Renal cortical epithelial cell (primary cell): ENCODE results near the gene LGALS1. TPM values are rescaled to one million over a fixed set of nuclear protein-coding genes. Genes with fewer than 3 reads are reported as not detected.
"Not testable (repeated sequence)": the region's sequence is repeated elsewhere in the genome, so short reads cannot be mapped to it uniquely, and the experiment has no call there.

Source experiments
- DNase-seq: peaks from one replicate; pipeline ENCODE4 v3.0.0-alpha.2; 2011; ENCODE audit warnings: low read depth
- total RNA-seq: library from RNA; depleted of rRNA; stranded (reverse); fragments of >200 nt; gene quantifications from 2 replicates; pipeline ENCODE4 v1.2.3, GENCODE V29; 2014

The LGALS1 gene
- total RNA-seq, 1 donor from 2014 or later = 761 TPM

DNA sequence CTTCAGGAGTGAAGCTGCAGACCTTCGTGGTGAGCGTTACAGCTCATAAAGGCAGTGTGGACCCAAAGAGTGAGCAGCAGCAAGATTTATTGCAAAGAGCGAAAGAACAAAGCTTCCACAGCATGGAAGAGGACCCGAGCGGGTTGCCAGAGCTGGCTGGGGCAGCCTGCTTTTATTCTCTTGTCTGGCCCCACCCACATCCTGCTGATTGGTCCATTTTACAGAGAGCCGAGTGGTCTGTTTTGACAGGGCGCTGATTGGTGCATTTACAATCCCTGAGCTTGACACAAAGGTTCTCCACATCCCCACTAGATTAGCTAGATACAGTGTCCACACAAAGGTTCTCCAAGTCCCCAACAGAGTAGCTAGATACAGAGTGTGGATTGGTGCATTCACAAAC, 41.8 kb downstream of the LGALS1 start:
- not testable (repeated sequence) for DNase-seq

DNA sequence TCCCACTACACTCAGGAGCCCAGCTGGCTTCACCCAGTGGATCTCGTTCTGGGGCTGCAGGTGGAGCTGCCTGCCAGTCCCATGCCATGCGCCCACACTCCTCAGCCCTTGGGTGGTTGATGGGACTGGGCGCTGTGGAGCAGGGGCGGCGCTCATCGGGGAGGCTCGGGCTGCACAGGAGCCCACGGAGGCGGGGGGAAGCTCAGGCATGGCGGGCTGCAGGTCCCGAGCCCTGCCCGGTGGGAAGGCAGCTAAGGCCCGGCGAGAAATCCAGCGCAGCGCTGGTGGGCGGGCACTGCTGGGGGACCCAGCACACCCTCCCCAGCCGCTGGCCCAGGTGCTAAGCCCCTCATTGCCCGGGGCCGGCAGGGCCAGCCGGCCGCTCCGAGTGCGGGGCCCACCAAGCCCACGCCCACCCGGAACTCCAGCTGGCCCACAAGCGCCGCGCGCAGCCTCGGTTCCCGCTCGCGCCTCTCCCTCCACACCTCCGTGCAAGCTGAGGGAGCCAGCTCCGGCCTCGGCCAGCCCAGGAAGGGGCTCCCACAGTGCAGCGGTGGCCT, 42.4 kb downstream of the LGALS1 start:
- DNase-seq = not testable (repeated sequence)

DNA sequence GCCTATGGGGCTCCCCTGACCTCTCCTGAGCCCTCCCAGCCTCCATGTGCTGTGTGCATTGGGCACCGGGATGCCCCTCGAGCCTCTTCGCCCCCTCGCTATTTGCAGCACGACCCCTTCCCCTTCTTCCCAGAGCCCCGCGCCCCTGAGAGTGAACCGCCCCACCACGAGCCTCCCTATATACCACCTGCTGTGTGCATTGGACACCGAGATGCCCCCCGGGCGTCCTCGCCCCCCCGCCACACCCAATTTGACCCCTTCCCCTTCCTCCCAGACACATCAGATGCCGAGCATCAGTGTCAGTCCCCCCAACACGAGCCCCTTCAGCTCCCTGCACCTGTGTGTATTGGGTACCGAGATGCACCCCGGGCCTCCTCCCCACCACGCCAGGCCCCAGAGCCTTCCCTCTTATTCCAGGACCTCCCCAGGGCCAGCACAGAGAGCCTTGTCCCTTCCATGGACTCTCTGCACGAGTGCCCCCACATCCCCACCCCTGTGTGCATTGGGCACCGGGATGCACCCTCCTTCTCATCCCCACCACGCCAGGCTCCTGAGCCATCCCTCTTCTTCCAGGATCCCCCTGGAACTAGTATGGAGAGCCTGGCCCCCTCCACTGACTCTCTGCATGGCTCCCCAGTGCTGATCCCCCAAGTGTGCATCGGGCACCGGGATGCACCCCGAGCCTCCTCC, 50.3 kb downstream of the LGALS1 start:
- no peak for DNase-seq

DNA sequence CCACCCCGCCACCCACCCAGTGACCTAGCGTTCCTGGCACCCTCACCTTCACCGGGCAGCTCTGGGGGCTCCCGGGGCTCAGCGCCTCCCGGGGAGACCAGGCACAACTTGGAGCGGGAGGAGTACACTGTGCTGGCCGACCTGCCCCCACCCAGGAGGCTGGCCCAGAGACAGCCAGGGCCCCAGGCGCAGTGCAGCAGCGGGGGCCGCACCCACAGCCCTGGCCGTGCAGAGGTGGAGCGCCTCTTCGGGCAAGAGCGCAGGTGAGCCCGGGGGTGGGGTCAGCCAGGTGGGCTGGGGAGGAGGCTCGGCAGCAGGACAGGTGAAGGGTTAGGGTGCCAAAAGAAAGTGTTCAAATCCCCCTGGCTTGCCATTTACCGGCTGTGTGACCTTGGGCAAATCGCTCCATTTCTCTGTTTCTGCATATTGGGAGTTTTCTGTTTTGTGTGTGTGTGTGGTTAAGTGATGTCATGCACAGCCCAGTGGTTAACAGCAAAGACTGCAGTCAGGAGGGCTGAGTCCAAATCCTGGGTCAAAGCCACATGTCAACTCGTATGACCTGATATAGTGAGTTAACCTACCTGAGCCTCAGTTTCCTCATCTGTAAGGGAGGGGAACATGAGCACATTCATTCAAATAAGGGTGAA, 50.9 kb downstream of the LGALS1 start:
- DNase-seq = peak; percentile 23

DNA sequence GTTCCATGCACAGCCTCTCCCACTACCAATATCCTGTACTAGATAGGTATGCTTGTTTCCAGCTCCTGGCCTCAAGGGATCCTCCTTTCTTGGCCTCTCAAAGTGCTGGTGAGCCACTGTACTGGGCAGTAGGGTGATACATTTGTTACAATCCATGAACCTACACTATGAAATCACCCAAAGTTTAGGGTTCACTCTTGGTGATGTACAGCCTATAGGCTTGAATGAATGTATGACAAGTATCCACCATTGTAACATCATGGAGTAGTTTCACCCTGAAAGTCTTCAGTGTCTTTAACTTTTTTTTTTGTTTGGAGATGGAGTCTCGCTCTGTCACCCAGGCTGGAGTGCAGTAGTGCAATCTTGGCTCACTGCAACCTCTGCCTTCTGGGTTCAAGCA, 53.2 kb downstream of the LGALS1 start:
- DNase-seq = no peak

Other genes with a start within 250 kb of the LGALS1 start
- gene ELFN2, start 248.2 kb upstream of the LGALS1 start, total RNA-seq = 6.3 and 18.8 TPM in 2 replicates
- 1.1 and 2.6 TPM in 2 replicates for gene MFNG, start 189.3 kb upstream of the LGALS1 start, total RNA-seq
- gene CARD10, start 156.2 kb upstream of the LGALS1 start, total RNA-seq = 39.9 and 46.0 TPM in 2 replicates
- gene CDC42EP1, start 115.2 kb upstream of the LGALS1 start, total RNA-seq = 20.8 and 42.7 TPM in 2 replicates
- gene LGALS2, start 95.5 kb upstream of the LGALS1 start, total RNA-seq = not detected in 2 replicates
- 45.5 and 57.9 TPM in 2 replicates for gene GGA1, start 66.8 kb upstream of the LGALS1 start, total RNA-seq
- gene SH3BP1, start 36.0 kb upstream of the LGALS1 start, total RNA-seq = 5.0 and 8.1 TPM in 2 replicates
- gene PDXP, start 16.9 kb upstream of the LGALS1 start, total RNA-seq = 6.1 and 10.6 TPM in 2 replicates
- 18.1 and 19.6 TPM in 2 replicates for gene NOL12, start 10.7 kb downstream of the LGALS1 start, total RNA-seq
- 89.1 and 114 TPM in 2 replicates for gene TRIOBP, start 21.4 kb downstream of the LGALS1 start, total RNA-seq
- 9.9 and 24.7 TPM in 2 replicates for gene GCAT, start 132.3 kb downstream of the LGALS1 start, total RNA-seq
- 0.35 TPM in 1 of 2 replicates, not detected in the other for gene GALR3, start 147.7 kb downstream of the LGALS1 start, total RNA-seq
- gene ANKRD54, start 168.7 kb downstream of the LGALS1 start, total RNA-seq = 32.8 and 45.7 TPM in 2 replicates
- 278 and 409 TPM in 2 replicates for gene EIF3L, start 173.8 kb downstream of the LGALS1 start, total RNA-seq
- gene MICALL1, start 230.7 kb downstream of the LGALS1 start, total RNA-seq = 35.9 and 65.0 TPM in 2 replicates